OCI-LY3 (cell line): Measurements from ENCODE around the gene SLC16A4.

Experiments used
- EZH2phosphoT487 ChIP-seq: fragments of 200-600 bp; shearing (Covaris generic); IDR thresholded peaks from 2 replicates; pipeline ENCODE4 v1.6.1; 2018; ENCODE audit warnings: antibody characterized with exemption, mixed run types, low read depth
- TF ChIP-seq, protein P1 (sequence below): fragments of 200-600, 300-600 bp; sonication (generic); IDR thresholded peaks from 2 replicates; pipeline ENCODE4 v1.5.1; 2014; ENCODE audit warnings: antibody characterized with exemption, low read length, low read depth

DNA sequence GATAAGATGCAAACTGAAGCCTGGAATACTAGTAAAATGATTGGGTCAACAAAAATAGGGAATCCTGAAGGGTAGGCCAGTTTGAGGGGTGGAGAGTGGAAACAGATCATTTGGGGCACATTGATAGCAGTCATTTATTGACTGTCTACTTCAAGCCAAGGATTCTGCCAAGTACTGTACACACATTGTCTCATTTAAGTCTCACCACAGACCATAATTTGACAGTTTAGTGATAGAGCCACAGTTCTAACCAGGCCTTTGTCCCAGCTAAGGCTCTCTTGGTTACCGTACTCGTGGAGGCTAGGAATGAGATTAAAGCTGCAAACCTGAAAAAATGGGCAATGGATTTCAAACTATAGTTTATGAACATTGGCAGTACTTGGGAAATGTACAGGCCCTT is 40.5 kb downstream of the SLC16A4 start:
- TF ChIP-seq, protein P1, sequence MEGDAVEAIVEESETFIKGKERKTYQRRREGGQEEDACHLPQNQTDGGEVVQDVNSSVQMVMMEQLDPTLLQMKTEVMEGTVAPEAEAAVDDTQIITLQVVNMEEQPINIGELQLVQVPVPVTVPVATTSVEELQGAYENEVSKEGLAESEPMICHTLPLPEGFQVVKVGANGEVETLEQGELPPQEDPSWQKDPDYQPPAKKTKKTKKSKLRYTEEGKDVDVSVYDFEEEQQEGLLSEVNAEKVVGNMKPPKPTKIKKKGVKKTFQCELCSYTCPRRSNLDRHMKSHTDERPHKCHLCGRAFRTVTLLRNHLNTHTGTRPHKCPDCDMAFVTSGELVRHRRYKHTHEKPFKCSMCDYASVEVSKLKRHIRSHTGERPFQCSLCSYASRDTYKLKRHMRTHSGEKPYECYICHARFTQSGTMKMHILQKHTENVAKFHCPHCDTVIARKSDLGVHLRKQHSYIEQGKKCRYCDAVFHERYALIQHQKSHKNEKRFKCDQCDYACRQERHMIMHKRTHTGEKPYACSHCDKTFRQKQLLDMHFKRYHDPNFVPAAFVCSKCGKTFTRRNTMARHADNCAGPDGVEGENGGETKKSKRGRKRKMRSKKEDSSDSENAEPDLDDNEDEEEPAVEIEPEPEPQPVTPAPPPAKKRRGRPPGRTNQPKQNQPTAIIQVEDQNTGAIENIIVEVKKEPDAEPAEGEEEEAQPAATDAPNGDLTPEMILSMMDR: no peak
- no peak for TF ChIP-seq EZH2phosphoT487
